NCI-H128 (cell line): ENCODE measurements around the gene PLOD1.
"Not testable (repeated sequence)": the region's sequence is repeated elsewhere in the genome, so short reads cannot be mapped to it uniquely, and the experiment has no call there.

ENCODE experiments used
- DNase-seq: peaks from one replicate; lab custom pipeline; 2025; ENCODE audit not compliant: unreplicated experiment; lab: John Stamatoyannopoulos, UW

PLOD1 gene

DNA sequence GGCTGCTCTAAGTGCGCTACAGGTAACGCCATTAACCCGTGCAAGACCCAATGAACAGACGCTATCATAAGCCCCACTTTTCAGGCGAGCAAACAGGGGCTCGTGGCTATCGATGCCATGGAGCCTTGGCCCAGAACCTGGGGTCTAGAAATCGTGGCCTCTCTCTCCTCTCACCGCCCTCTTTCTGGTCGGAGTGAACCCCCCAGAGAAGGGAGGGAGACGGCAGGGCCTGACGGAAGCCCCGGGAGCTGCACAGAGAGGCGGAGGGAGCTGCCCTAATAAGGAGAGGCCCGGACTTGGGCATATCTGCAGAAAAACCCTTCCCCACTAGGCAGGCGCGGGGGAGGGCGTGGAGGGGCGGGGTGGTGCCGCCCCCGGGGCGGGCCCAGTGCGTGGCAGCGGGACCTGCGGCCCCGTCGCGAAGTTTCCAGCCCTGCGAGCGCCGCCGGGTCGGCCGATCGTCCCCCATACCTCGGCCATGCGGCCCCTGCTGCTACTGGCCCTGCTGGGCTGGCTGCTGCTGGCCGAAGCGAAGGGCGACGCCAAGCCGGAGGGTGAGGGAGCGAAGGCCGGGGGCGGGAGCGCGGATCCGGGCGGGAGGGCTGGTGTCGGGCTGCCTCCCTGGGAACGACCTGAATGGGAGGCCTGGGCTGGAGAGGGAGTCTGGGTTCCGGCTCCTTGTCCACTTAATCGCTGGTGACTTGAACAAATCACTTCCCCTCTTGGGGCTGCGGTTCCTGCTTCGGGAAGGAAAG, at the start of gene PLOD1:
Gene PLOD1, plus strand, starts transcription at position 416 of the 755 bp plus-strand sequence. Its CDS starts 63 bp downstream, at position 479.
- DNase-seq = peak; percentile 74

DNA sequence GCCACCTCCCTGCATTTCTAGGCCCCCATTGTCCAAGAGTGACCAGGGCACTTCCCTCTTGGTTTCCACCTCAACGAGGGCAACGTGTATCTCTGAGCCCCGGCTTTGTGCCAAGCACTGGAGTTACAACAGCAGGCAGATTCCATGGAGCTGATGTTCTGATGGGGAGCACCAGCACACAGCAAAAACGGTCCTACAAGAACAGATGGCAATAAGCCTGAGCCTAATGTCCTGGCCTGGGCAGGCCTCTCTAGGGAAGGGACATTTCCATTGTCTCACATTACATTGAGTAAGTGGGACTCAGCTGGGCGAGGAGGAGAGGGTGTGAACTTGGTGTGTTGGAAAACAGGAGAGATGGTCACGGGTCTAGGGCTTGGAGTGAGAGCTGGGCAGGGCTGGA, 48.6 kb upstream of the PLOD1 start:
- DNase-seq = no peak

DNA sequence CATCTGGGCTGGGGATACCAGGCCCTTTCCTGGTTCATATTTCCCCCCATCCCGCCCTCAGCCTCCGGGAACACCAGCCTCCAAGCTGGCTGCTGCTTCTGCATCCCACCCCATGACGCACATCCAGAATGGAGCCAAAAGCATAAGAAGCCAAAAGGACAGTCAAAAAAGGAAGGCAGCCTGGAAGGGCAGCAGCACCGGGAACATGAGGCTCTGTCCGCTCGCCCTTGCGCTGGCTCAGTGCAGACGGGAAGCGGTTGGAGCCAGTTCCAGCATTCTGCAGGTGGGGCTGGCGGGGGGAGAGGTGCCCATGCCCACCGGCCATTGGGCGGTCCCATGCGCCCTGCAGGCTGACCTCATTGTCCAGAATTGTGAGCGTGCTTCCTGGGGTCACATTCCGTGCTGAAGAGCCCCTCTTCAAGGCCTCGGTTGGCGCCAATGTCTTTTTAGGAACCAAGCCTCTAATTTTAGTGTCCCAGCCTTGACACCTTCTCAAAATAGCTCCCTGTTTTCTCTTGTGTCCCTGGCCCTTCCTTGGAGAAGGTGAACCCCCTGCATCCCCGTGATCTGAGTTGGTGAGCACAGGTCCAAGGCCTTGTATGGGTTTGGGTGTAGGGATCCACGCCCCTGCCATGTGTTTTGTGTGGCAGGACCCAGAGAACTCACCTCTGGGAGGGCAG, 47.4 kb upstream of the PLOD1 start:
- no peak for DNase-seq

DNA sequence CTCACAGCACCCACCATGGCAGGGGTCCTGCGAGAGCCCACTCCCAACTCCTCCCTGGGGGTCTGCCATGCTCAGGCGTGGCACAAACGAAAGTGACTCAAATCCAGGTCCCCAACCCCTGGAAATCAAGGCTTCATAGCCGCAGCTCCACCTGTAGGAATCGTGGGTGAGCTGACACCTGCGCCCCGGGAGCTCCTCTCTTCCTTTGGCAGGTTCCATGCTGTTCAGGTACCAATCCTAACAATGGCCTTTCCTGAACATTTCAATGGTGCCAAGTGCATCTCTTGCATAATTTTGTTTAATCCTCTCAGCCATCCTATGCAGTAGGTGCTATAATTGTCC, 46.9 kb upstream of the PLOD1 start:
- DNase-seq = no peak

DNA sequence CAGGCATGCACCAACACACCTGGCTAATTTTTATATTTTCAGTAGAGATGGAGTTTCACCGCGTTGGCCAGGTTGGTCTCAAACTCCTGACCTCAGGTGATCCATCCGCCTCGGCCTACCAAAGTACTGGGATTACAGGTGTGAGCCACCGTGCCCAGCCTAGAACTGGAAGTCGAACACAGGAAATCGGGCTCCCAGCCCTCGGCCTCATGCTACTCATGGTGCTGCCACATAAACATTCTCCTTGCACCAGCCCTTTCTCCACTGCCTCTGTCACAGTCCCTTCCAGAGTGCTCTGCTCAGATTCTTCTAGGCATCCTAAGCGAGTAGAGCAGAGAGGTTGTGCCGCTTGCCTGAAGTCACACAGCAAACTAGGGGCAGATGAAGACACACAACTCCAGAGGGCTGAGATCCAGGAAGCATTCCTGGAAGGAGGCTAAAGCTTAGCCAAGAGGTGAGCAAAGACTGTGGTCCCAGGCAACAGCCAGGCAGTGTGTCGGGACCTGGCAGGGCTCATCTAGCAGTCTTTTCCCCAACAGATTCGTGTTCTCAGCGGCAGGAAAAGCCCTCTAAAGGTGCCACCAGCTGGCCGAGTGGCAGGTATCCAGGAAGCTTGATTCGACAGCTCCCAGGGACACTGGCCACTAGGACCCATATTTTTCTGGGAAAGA, 46.2 kb upstream of the PLOD1 start:
- no peak for DNase-seq

DNA sequence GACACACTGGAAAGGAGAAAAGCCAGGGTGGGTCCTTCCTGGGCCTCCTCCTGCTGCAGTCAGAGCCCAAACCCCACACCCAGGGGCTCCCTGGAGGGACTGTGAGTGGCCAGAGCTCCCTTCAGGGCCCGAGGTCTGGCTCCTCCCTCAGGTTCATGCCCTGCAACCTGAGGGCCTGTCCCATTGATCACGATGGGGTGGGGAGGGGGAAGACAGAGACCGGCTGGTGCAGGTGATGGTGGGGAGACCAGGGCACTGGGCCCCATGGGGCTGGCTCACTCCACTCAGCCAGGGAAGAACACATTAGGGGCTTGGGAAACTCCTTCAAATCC, 45.7 kb upstream of the PLOD1 start:
- DNase-seq = no peak

DNA sequence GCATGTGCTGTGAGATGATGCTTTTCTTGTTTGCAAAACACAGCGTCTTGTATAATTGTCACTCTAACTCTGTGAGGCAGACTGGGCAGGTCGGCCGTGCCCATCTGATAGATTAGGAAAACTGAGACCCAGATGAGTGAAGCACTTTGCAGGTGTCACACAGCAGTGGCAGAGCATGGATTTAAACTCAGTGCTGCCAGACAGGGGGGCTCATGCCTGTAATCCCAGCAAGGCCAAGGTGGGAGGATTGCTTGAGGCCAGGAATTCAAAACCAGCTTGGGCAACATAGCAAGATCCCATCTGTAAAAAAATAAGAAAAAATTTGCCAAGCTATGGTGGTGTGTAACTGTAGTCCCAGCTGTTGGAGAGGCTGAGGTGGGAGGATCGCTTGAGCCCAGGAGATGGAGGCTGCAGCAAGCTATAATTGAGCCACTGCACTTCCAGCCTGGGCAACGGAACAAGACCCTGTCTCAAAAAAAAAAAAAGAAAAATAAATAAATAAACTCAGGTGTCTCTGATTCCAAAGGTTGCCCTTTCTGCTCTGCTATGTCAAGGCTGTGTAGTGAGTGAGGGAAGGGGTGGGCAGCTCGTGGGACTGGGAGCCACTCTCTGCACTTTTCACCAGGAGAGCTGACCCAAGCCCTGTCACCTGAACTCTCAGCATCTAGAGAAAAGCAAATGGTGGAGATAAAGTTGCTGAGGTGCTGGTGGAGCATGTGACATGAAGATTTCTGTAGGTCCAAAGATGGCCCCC, 42.9 kb upstream of the PLOD1 start:
- DNase-seq = no peak

DNA sequence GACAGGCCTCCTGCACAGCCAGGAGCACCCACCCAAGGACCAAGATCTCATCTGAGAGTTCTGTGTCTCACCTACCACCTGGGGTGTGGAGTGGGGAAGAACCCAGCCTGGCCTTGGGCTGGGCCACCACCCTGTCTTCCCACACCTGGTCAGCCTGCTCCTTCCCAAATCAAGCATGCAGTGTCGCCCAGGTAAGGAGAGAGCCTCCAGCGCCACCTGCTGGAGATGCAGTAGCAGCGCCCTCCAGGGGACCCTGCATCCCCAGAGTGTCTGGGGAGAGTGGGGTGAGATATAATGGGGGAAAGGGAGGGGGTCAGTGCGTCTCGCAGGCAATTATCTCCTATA, 40.6 kb upstream of the PLOD1 start:
- peak; percentile 77 for DNase-seq

DNA sequence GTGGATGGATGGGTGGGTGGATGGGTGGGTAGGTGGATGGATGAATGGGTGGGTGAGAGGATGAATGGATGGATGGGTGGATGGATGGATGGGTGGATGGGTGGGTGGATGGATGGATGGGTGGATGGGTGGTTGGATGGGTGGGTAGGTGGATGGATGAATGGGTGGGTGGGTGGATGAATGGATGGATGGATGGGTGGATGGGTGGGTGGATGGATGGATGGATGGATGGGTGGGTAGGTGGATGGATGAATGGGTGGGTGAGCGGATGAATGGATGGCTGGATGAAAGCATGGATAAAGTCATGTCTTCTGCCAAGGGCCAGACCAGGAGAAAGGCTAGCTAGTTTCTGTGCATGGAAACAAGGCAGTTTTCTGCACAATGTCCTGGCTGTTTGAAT, 40.0 kb upstream of the PLOD1 start:
- not testable (repeated sequence) for DNase-seq

DNA sequence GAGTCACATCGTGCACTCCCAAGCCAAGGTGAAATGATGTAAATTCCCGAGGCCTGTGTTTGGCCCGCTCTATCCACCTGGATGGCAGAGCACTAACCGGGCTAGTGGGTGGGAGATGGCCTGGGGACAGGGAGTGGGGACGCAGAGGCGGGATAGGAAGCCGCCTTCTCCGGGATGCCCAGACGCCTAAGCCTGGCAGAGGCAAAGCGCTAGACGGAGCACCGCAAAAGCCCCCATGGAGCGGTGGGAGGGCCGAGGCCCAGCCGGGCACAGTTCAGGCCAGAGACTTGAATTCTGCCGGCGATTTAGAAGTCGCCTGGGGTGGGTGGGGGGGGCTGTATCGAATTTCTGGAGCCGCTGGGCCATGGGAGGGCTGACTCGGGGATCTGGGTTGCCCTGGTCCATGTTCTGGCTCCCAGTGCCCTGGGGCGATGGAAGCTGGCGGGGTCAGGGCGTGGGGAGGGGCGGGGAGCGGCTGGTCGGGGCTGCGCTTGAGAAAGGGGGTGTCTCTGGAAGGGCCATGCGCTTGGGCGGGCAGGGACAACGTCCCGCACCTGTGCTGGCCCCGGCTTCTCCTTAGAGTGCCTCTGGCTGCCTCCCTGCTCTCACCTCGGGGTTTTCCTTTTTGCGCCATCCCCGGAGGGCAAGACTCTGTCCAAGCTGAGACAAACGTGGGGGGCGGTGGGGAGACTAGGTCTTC, 36.3 kb upstream of the PLOD1 start:
- no peak for DNase-seq

DNA sequence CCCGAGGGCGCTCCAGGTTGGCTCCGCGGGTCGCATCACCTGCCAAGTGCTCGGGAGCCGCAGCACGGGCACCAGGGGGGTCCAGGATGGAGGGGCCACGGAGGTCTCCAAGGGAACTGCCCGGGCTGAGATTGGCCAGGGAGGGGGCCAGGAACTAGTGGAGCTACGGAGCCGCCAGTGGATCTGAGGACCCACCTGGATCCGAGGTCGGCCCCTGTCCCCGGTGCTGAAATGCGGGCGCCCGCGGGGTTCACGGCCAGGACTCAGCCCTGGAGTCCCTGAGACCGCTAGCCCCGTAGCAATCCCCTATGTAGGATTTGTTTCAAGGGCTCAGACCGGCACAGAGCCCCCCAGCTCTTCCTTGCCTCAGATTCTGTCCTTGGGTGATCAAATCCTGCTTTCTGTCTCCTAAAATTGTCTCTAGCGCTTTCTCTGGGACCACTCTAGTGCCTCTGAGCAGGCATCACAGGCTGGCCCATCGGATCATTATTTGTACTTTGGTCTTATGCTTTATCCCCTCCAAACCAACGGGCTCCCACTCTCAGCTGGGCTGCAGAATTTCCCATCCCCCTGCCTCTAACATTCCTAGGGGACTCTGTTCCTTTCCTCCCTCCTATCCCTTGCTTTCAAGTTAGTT, 35.6 kb upstream of the PLOD1 start:
- DNase-seq = no peak

DNA sequence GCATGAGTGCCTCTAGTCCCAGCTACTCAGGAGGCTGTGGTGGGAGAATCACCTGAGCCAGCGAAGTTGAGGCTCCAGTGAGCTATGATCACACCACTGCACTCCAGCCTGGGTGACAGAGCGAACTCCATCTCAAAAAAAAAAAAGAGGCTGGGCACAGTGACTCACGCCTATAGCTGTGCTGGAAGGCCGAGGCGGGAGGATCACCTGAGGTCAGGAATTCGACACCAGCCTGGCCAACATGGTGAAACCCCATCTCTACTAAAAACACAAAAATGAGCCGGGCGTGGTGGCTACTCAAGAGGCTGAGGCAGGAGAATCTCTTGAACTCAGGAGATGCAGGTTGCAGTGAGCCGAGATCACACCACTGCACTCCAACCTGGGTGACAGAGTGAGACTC, 33.1 kb upstream of the PLOD1 start:
- not testable (repeated sequence) for DNase-seq

DNA sequence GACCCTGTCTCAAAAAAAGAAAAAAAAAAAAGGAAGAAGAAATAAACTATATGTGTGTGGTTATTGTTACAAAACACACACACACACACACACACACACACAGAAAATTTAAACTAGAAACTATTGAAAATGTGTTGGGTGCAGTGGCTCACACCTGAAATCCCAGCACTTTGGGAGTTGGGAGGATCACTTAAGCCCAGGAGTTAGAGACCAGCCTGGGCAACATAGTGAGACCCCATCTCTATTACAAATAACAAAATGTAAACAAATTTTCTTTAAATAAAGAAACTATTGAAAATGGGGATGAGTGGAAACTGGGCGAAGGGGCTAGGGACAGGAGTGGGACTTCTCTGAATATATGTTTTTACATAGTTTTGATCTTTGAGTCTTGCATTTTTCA, 31.3 kb upstream of the PLOD1 start:
- DNase-seq = no peak

DNA sequence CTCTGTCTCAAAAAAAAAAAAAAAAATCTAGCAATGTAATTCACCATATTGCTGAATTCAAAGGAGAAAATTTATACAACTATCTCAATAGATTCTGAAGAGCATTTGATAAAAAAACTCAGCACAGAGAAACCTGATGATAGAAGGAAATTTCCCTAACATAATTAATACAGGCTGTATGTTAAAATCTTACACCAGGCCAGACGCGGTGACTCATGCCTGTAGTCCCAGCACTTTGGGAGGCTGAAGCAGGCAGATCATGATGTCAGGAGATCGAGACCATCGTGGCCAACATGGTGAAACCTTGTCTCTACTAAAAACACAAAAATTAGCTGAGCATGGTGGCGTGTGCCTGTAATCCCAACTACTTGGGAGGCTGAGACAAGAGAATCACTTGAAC, 30.4 kb upstream of the PLOD1 start:
- not testable (repeated sequence) for DNase-seq

DNA sequence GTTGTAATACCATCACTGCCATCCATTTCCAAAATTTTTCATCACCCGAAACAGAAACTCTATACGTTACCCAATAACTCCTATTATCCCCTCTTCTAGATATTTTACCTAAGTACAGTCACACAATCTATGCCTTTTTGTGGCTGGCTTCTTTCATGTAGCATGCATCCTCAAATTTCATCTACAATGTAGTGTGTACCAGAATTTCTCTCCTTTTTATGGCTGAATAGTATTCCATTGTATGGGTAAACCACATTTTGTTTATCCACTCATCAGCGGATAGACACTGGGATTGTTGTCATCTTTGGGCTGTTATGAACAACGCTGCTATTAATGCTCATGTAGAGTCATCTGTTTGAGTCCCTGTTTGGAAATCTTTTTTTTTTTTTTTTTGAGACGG, 29.5 kb upstream of the PLOD1 start:
- no peak for DNase-seq

DNA sequence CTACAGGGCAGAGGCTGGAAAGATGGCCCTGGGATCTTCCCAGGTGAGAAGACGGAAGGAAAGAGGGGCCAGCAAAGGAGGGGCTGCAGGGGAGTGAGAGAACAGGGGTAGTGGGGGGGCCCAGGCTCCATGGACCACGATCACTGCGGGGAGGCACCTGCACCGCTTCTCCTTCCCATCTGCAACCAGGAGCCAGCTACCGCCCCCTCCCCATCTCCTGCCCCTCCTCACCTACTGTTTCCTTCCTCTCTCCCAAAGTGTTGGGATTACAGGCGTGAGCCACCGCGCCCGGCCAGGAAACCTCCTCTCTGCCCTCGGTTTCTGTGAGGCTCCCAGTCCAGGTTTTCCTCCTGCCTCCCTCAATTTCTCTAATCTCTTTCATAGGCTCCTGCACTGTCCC, 27.6 kb upstream of the PLOD1 start:
- no peak for DNase-seq

DNA sequence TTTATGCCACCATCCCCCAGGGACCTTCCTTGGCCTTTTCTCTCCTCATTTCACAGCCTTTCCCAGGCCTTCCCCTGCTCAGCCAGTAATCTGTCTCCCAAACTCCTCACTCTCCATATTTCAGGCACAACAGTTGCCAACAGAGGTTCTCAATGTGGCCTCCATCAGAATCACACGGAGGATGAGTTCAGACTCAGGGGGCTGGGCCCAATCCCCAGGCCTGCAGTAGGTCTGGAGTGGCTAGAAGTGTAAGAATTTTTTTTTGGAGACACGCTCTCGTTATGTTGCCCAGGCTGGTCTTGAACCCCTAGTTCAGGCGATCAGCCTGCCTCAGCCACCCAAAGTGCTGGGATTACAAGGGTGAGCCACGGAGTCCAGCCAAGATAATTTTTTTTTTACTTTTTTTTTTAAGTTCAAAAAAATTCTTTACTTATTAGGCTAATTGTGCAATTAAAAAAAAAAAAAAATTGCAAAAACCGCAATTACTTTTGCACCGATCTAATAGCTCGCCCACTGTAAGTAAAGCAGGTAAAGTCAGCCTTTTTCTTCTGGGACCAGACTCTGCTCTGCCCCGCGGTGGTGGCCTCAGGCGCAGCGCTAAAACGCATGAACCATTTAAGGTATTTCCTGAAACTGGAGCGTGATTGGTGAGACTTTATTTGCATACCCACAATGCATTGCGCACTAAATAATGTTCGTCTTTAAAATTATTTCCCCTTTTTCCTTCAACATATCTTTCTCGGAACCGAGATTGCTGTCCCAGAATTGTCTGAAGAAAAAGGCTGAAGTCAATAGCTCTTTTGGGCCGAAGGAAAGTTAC, 27.0 kb upstream of the PLOD1 start:
- peak; percentile 94 for DNase-seq

DNA sequence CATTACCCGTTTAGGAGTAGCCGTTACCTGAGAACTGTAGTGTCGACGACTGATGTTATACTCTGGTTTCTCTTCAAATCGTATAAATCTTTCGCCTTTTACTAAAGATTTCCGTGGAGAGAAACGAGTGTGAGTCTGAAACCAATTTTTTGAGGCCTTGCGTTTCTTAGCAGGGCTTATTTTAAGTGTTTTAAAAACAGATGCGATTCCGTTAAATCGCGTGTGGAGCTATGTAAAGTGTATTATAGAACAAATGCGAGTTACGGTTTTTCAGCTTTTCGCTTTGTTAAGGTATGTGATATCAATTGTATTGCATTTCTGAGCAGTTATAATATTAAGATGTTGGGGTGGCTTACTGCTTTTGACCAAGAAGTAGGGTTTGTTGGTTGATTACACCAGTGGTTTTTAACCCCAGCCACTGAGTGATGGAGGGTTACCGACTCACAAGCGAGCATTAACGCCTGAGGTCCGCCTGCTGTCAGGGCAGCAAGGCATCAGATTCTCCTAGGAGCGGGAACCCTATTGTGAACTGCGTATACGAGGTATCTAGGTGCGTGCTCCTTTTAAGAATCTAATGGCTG, 26.3 kb upstream of the PLOD1 start:
- peak; percentile 94 for DNase-seq

DNA sequence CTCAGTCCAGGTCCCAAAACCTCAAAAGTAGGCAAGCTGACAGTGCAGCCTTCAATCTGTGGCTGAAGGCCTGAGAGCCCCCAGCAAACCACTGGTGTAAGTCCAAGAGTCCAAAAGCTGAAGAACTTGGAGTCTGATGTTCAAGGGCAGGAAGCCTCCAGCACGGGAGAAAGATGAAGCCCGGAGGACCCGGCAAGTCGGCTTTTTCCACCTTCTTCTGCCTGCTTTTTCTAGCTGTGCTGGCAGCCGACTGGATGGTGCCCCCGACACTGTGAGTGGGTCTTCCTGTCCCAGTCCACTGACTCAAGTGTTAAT, 23.6 kb upstream of the PLOD1 start:
- DNase-seq = not testable (repeated sequence)

DNA sequence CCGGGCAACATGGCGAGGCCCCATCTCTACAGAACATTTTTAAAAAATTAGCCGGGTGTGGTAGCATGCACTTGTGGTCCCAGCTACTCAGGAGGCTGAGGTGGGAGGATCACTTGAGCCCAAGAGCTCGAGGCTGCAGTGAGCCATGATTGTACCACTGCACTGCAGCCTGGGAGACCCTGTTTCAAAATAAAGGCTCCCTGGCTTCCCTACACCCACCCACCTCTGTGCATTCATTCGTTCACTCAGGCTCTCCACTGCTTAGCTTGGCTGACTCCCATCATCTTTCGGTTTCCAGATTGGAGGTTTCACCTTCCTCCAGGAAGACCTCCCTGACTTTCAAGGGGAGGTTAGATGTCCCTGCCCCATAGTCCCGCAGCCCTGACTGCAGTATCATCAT, 22.5 kb upstream of the PLOD1 start:
- no peak for DNase-seq
